AG09319 (cell line): ENCODE data around the gene ABCF3.

Experiments
- DNase-seq: peaks from one replicate; pipeline ENCODE4 v3.0.0-alpha.2; 2010; ENCODE audit warnings: low read depth; ENCODE audit errors: extremely low read depth
- TF ChIP-seq, protein P1 (sequence below): IDR thresholded peaks from 2 replicates; pipeline ENCODE4 v1.5.1; 2011; ENCODE audit warnings: low read depth, mild to moderate bottlenecking, inconsistent platforms, low read length, moderate library complexity

ABCF3 gene

GRCh38 chr3:184242297-184242685, 56.3 kb downstream of the ABCF3 start:
- TF ChIP-seq, protein P1, sequence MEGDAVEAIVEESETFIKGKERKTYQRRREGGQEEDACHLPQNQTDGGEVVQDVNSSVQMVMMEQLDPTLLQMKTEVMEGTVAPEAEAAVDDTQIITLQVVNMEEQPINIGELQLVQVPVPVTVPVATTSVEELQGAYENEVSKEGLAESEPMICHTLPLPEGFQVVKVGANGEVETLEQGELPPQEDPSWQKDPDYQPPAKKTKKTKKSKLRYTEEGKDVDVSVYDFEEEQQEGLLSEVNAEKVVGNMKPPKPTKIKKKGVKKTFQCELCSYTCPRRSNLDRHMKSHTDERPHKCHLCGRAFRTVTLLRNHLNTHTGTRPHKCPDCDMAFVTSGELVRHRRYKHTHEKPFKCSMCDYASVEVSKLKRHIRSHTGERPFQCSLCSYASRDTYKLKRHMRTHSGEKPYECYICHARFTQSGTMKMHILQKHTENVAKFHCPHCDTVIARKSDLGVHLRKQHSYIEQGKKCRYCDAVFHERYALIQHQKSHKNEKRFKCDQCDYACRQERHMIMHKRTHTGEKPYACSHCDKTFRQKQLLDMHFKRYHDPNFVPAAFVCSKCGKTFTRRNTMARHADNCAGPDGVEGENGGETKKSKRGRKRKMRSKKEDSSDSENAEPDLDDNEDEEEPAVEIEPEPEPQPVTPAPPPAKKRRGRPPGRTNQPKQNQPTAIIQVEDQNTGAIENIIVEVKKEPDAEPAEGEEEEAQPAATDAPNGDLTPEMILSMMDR: no peak
- DNase-seq: no peak
